GM10266 (cell line): ENCODE data around the gene INPP4A.

Source experiments
- DNase-seq: peaks from one replicate; pipeline ENCODE4 v3.0.0; 2012; ENCODE audit errors: extremely low spot score
- TF ChIP-seq, protein P1 (sequence below): IDR thresholded peaks from 2 replicates; pipeline ENCODE4 v1.5.1; 2012; ENCODE audit warnings: mild to moderate bottlenecking, low read depth; ENCODE audit not compliant: control insufficient read depth, insufficient read depth; ENCODE audit errors: missing control alignments

Gene INPP4A

GRCh38 chr2:98547092-98547790 lies 102.6 kb downstream of the INPP4A start:
- TF ChIP-seq, protein P1, sequence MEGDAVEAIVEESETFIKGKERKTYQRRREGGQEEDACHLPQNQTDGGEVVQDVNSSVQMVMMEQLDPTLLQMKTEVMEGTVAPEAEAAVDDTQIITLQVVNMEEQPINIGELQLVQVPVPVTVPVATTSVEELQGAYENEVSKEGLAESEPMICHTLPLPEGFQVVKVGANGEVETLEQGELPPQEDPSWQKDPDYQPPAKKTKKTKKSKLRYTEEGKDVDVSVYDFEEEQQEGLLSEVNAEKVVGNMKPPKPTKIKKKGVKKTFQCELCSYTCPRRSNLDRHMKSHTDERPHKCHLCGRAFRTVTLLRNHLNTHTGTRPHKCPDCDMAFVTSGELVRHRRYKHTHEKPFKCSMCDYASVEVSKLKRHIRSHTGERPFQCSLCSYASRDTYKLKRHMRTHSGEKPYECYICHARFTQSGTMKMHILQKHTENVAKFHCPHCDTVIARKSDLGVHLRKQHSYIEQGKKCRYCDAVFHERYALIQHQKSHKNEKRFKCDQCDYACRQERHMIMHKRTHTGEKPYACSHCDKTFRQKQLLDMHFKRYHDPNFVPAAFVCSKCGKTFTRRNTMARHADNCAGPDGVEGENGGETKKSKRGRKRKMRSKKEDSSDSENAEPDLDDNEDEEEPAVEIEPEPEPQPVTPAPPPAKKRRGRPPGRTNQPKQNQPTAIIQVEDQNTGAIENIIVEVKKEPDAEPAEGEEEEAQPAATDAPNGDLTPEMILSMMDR: no peak
- no peak for DNase-seq

- DNase-seq: no peak
- TF ChIP-seq, protein P1: no peak
Observed at GRCh38 chr2:98548920-98549818, 104.5 kb downstream of the INPP4A start.

GRCh38 chr2:98550165-98550564 lies 105.5 kb downstream of the INPP4A start:
- TF ChIP-seq, protein P1: no peak

DNA sequence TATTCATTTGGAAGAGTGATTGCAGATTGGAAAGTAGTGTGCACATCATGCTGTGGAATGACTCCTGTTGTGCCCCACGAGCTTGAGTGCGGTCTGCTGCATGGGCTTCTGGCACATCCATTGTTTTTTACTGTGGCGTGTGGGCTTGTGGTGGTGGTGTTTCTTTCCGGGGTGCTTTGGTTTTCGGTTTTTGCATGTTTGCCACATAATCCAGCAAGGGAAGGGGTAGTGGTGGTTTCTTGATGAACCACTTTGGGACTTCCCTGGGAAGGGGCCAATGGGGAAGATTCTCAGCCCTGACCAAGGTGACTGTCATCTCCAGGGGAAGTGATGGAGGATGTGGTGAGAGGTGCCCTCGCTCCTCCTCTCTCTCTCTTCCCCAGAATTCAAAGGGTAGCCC lies 106.7 kb downstream of the INPP4A start:
- no peak for DNase-seq
- TF ChIP-seq, protein P1: no peak

More at GRCh38 chr2:98550165-98550564, 105.5 kb downstream of the INPP4A start:
- no peak for DNase-seq

DNA sequence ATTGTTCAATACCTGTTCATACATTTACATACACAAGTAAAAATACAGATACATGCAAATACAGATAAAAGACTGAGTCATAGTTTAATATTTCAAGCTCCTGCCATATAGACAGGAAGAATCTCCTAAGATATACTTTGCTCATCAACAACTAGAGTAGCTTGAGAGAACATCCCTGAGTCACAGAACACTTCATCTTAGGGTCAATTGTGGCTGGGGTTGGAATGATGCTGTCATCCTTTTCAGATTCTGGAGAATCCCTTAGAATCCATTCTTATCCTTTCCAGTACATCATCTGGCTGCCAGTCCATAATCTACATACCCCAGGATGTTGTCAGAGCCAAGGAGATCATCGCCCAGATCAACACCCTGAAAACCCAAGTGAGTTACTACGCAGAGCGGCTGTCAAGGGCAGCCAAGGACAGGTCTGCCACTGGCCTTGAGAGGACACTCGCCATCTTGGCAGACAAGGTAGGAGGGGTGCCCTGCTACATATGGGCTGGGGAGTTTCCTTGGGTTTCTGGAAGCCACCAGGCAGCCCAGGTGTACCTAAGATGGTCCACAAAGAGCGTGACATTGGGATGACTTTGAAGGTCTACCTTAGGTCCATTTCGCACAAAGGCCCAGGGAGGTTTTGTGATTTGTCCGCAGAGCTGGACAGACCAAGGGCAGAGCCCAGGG lies 108.0 kb downstream of the INPP4A start:
- no peak for DNase-seq
- TF ChIP-seq, protein P1: no peak

- no peak for DNase-seq
Observed at GRCh38 chr2:98554116-98554861, 109.6 kb downstream of the INPP4A start.

More at GRCh38 chr2:98554116-98554861, 109.6 kb downstream of the INPP4A start:
- TF ChIP-seq, protein P1: no peak
